CD4-positive, alpha-beta T cell (primary cell): ENCODE data around the gene SESN1. TPM values are rescaled to one million over a fixed set of nuclear protein-coding genes. Genes with fewer than 3 reads are reported as not detected.
A peak's percentile ranks its signal among the peaks of the same experiment; 100 is the strongest.

Source experiments
- ATAC-seq: fragments of 200-7000 bp; cut with Tn5 transposase; one replicate; pipeline ENCODE4 v1.10.0; 2022; ENCODE audit warnings: mild to moderate bottlenecking; ENCODE audit not compliant: poor library complexity
- CTCF ChIA-PET: fragments of 350-600 bp; sonication (Branson Sonifier 250); formaldehyde crosslinking; loops from one replicate; lab custom pipeline; 2021; ENCODE audit warnings: antibody characterized with exemption, inconsistent platforms; lab: Charles Lee
- POLR2A ChIA-PET: fragments of 350-600 bp; sonication (Branson Sonifier 250); formaldehyde crosslinking; loops from one replicate; lab custom pipeline; 2021; ENCODE audit warnings: antibody characterized with exemption, inconsistent platforms; lab: Charles Lee
- DNase-seq, 14 experiments: peaks; one replicate each; pipeline ENCODE4 v3.0.0-alpha.2; 2013 to 2020; ENCODE audit warnings: mixed read lengths in 2 of 14
- H3K27ac ChIP-seq, 2 donors: one replicate each; pipeline versions ENCODE4 v1.5.1 to v1.7.0; 2013; ENCODE audit warnings: low read length in 2 of 2, low read depth in 1 of 2, mild to moderate bottlenecking in 1 of 2
- H3K27me3 ChIP-seq, 2 experiments: 1 replicate in 1 of 2; 2 replicates in 1 of 2; pipeline versions ENCODE4 v1.6.1 to v1.7.0; 2013; ENCODE audit warnings: low read length in 2 of 2, control low read depth in 1 of 2, mild to moderate bottlenecking in 1 of 2, moderate library complexity in 1 of 2; ENCODE audit not compliant: insufficient read depth in 2 of 2, control insufficient read depth in 1 of 2
- H3K36me3 ChIP-seq: one replicate; pipeline ENCODE4 v1.6.1; 2013; ENCODE audit warnings: low read length, control low read depth; ENCODE audit not compliant: insufficient read depth
- H3K4me1 ChIP-seq: one replicate; pipeline ENCODE4 v1.6.1; 2013; ENCODE audit warnings: low read length, control low read depth; ENCODE audit not compliant: insufficient read depth
- H3K4me3 ChIP-seq: one replicate; pipeline ENCODE4 v1.5.1; 2013; ENCODE audit warnings: mild to moderate bottlenecking, low read length, moderate library complexity
- H3K9me3 ChIP-seq, 2 experiments: 1 replicate in 1 of 2; 2 replicates in 1 of 2; pipeline versions ENCODE4 v1.6.1 to v1.7.0; 2013; ENCODE audit warnings: low read length in 2 of 2, mild to moderate bottlenecking in 2 of 2, control low read depth in 1 of 2, moderate library complexity in 1 of 2; ENCODE audit not compliant: control insufficient read depth in 1 of 2, insufficient read depth in 1 of 2
- H3K27ac Mint-ChIP-seq: one replicate; pipeline ENCODE4 v1.8.0; 2020; ENCODE audit warnings: mixed read lengths
- H3K27me3 Mint-ChIP-seq: one replicate; pipeline ENCODE4 v1.8.0; 2021; ENCODE audit warnings: mixed read lengths
- H3K36me3 Mint-ChIP-seq: one replicate; pipeline ENCODE4 v1.8.0; 2021; ENCODE audit warnings: low read depth, mixed read lengths
- H3K4me1 Mint-ChIP-seq: one replicate; pipeline ENCODE4 v1.8.0; 2021; ENCODE audit warnings: low read depth, mixed read lengths
- H3K4me3 Mint-ChIP-seq: one replicate; pipeline ENCODE4 v1.8.0; 2020; ENCODE audit warnings: mild to moderate bottlenecking, mixed read lengths
- H3K9me3 Mint-ChIP-seq: one replicate; pipeline ENCODE4 v1.8.0; 2020; ENCODE audit warnings: mixed read lengths
- CTCF ChIP-seq: fragments of 200-600 bp; IDR thresholded peaks from one replicate; pipeline ENCODE4 v1.8.0; 2022; ENCODE audit warnings: antibody characterized with exemption, mild to moderate bottlenecking
- intact Hi-C, 2 experiments: fragments of 100-400 bp; cut with DNase I in 1 of 2; cut with micrococcal nuclease in 1 of 2; formaldehyde crosslinking; loops; one replicate each; pipeline versions ENCODE4 v1.15.1 to v1.9.0; 2023 to 2025; cut with DNase I, micrococcal nuclease
- total RNA-seq, 174 experiments: library from RNA in 2 of 174; stranded (reverse) in 2 of 174; gene quantifications; one replicate each; pipeline ENCODE4 v1.2.3 and lab custom pipeline; 2021 to 2026

Gene SESN1
- total RNA-seq, 2 experiments from 2014 or later = 95.9 to 98.3 TPM

GRCh38 chr6:109097661-109098060 lies 3.0 kb upstream of the SESN1 start:
- no peak for ATAC-seq
- DNase-seq = no peak
- Mint-ChIP-seq H3K9me3 (no peaks in the 10 kb centered on the region), H3K36me3 (peaks cover 14% of the 10 kb centered on the region), H3K4me1 (peaks cover 32% of the 10 kb centered on the region), H3K4me3 (no peak overlapping the region), H3K27ac (no peak overlapping the region), H3K27me3 (no peaks in the 10 kb centered on the region)
- Histone ChIP-seq H3K27me3 (no peaks in the 10 kb centered on the region), H3K27ac (no peak overlapping the region), H3K9me3 (no peaks in the 10 kb centered on the region), H3K36me3 (no peaks in the 10 kb centered on the region), H3K4me1 (peaks cover 7% of the 10 kb centered on the region), H3K4me3 (no peak overlapping the region)
- intact Hi-C loops = loop anchor here in 1 of 2 experiments (5.0 to 10.0 kb wide), 10 partner anchors 345 to 1983 kb away; partner anchors contain the start of genes AFG1L, AK9, BEND3 and CDC40
- no peak for TF ChIP-seq CTCF
- POLR2A ChIA-PET = no interaction called here
- CTCF ChIA-PET = interaction anchor here (1.1 kb wide), 1 partner anchor 285 kb away, joined by 3 read pairs; no protein-coding TSS in a partner anchor

- Mint-ChIP-seq H3K36me3 (peaks cover 14% of the 10 kb centered on the region), H3K4me3 (peak overlapping the region; percentile 92), H3K27ac (peak overlapping the region; percentile 98), H3K9me3 (no peaks in the 10 kb centered on the region), H3K4me1 (peaks cover 46% of the 10 kb centered on the region), H3K27me3 (no peaks in the 10 kb centered on the region)
- Histone ChIP-seq H3K4me1 (peaks cover 10% of the 10 kb centered on the region), H3K36me3 (no peaks in the 10 kb centered on the region), H3K27me3 (no peaks in the 10 kb centered on the region), H3K27ac (no peak overlapping the region), H3K4me3 (peak overlapping the region; percentile 80), H3K9me3 (no peaks in the 10 kb centered on the region)
- no peak for TF ChIP-seq CTCF
- CTCF ChIA-PET = interaction anchor here (1.3 kb wide), 1 partner anchor 287 kb away, joined by 4 read pairs; no protein-coding TSS in a partner anchor
- intact Hi-C loops = loop anchor here in 1 of 2 experiments (5.0 to 10.0 kb wide), 10 partner anchors 346 to 1981 kb away; partner anchors contain the start of genes AFG1L, AK9, BEND3 and CDC40
- POLR2A ChIA-PET = interaction anchor here (0.6 to 4.7 kb wide), 6 partner anchors 60 to 836 kb away, joined by 3 to 102 read pairs (median 22); partner anchors contain the start of genes ARMC2, FOXO3 and SNX3
- ATAC-seq (no peak), DNase-seq (no peak)
Measured at GRCh38 chr6:109096208-109096607, 1.6 kb upstream of the SESN1 start.

- H3K36me3 Mint-ChIP-seq = peaks cover 14% of the 10 kb centered on the region
- TF ChIP-seq CTCF = no peak
Measured at GRCh38 chr6:109095835-109096084, 1.1 kb upstream of the SESN1 start.

More at GRCh38 chr6:109095835-109096084, 1.1 kb upstream of the SESN1 start:
- no peak for DNase-seq
- Histone ChIP-seq H3K27me3 (no peaks in the 10 kb centered on the region), H3K36me3 (no peaks in the 10 kb centered on the region), H3K4me1 (peaks cover 12% of the 10 kb centered on the region), H3K27ac (peak overlapping the region; percentile 95 to 98), H3K9me3 (no peaks in the 10 kb centered on the region), H3K4me3 (peak overlapping the region; percentile 80)
- peaks cover 51% of the 10 kb centered on the region for H3K4me1 Mint-ChIP-seq
- H3K9me3 Mint-ChIP-seq = no peaks in the 10 kb centered on the region
- ChIA-PET POLR2A (interaction anchor here (0.9 to 4.7 kb wide), 15 partner anchors 10 to 1719 kb away, joined by 3 to 102 read pairs (median 5); partner anchors contain the start of genes ARMC2, CD164, CDC40 and CDK19), CTCF (no interaction called here)
- H3K4me3 Mint-ChIP-seq = peak overlapping the region; percentile 92
- peak overlapping the region; percentile 98 for H3K27ac Mint-ChIP-seq
- intact Hi-C loops = loop anchor here (2.0 to 10.0 kb wide), 13 partner anchors 87 to 1981 kb away; partner anchors contain the start of genes CD164 (in 2 of the 2), AFG1L (in 1 of the 2), AK9 (in 1 of the 2) and BEND3 (in 1 of the 2)
- H3K27me3 Mint-ChIP-seq = no peaks in the 10 kb centered on the region
- ATAC-seq = no peak
